GM13977 (cell line): ENCODE results near the gene FBXO17.
"Not testable (repeated sequence)": the region's sequence is repeated elsewhere in the genome, so short reads cannot be mapped to it uniquely, and the experiment has no call there.

Experiments used
- DNase-seq: peaks from one replicate; pipeline ENCODE4 v3.0.0; 2012; ENCODE audit warnings: low spot score
- CTCF ChIP-seq: IDR thresholded peaks from 2 replicates; pipeline ENCODE4 v1.5.1; 2012; ENCODE audit warnings: mild to moderate bottlenecking, control low read depth; ENCODE audit not compliant: insufficient read depth; ENCODE audit errors: extremely low read depth, missing control alignments
- in situ Hi-C: fragments of 300-500 bp; cut with MboI; formaldehyde crosslinking; loops from one replicate; pipeline ENCODE4 v1.12.0; 2022; ENCODE audit warnings: low sequenced_read_pairs, low pct_unique_long_range_greater_than_20kb, mixed read lengths, inconsistent platforms; ENCODE audit not compliant: unreplicated experiment

Gene FBXO17

GRCh38 chr19:38970664-38971532 lies 4.6 kb downstream of the FBXO17 start:
- no peak for DNase-seq
- in situ Hi-C loops = no loop called here
- no peak for TF ChIP-seq CTCF

GRCh38 chr19:38966149-38966548 lies 9.4 kb downstream of the FBXO17 start:
- DNase-seq, in situ Hi-C loops: not testable (repeated sequence)

GRCh38 chr19:38964738-38965137 lies 10.8 kb downstream of the FBXO17 start:
- DNase-seq = no peak
- in situ Hi-C loops = no loop called here
- TF ChIP-seq CTCF = no peak

- in situ Hi-C loops = no loop called here
- no peak for TF ChIP-seq CTCF
- no peak for DNase-seq
Observed at GRCh38 chr19:38959618-38960017, 15.9 kb downstream of the FBXO17 start.

DNA sequence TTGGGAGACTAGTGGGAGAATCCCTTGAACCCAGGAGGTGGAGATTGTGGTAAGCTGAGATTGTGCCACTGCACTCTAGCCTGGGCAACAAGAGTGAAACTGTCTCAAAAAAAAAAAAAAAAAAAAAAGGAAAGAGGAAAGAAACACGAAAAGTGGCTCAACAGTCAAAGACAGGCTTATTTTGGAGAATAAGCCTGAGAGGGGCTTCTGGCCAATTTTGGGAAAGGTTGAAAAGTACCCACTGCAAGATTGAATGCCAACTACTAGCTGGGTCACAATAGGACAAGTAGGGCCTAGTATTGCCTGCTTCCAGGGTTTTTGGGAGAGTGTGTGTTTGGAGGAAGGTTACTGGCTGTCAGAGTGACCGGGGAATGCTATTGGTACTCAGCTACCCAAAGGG lies 17.2 kb downstream of the FBXO17 start:
- in situ Hi-C loops = no loop called here
- no peak for TF ChIP-seq CTCF
- no peak for DNase-seq

DNA sequence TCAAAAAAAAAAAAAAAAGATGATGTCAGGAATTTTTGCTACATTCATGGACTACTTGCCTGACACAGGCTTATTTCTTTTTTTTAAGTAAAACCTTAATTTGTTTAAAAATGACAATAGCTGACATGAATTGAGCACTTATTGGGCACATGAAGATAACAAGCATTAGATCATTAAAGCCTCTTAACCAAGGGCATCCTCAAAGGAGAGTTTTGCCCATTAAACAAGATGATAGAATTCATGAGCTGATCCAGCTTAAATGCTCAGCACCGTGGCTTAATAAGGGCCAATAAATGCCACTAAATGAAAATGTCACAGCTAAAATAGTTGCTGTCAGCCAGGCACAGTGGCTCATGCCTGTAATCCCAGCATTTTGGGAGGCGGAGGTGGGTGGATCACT lies 19.3 kb downstream of the FBXO17 start:
- DNase-seq = no peak
- in situ Hi-C loops = no loop called here
- TF ChIP-seq CTCF = no peak

GRCh38 chr19:38953677-38954076 lies 21.9 kb downstream of the FBXO17 start:
- DNase-seq = no peak
- in situ Hi-C loops = no loop called here
- no peak for TF ChIP-seq CTCF
